ENCODE measurements around the gene NEU4.
"Not testable (repeated sequence)": the region's sequence is repeated elsewhere in the genome, so short reads cannot be mapped to it uniquely, and the experiment has no call there.

Gene NEU4, protein sequence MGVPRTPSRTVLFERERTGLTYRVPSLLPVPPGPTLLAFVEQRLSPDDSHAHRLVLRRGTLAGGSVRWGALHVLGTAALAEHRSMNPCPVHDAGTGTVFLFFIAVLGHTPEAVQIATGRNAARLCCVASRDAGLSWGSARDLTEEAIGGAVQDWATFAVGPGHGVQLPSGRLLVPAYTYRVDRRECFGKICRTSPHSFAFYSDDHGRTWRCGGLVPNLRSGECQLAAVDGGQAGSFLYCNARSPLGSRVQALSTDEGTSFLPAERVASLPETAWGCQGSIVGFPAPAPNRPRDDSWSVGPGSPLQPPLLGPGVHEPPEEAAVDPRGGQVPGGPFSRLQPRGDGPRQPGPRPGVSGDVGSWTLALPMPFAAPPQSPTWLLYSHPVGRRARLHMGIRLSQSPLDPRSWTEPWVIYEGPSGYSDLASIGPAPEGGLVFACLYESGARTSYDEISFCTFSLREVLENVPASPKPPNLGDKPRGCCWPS

GRCh38 chr2:241808721-241809382, at the start of gene NEU4:
TSS of gene NEU4 (plus strand) at chr2:241809193. CDS start at chr2:241814485, 5,292 bp downstream.
- no peak for DNase-seq (ENCODE audit: extremely low read depth in 1 of 2, low read depth in 1 of 2)

- DNase-seq (ENCODE audit: extremely low read depth in 1 of 2, low read depth in 1 of 2) = not testable (repeated sequence)
These were observed 49.1 kb upstream of the NEU4 start for GRCh38 chr2:241759893-241760292.

DNA sequence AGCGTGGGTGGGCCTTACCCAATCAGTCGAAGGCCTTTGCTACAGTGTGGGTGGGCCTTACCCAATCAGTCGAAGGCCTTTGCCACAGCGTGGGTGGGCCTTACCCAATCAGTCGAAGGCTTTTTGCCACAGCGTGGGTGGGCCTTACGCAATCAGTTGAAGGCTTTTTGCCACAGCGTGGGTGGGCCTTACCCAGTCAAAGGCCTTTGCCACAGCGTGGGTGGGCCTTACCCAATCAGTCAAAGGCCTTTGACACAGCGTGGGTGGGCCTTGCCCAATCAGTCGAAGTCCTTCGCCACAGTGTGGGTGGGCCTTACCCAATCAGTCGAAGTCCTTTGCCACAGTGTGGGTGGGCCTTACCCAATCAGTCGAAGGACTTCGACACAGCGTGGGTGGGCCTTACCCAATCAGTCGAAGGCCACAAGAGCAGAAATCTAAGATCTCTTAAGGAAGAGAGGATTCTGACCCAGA, 48.7 kb upstream of the NEU4 start:
- DNase-seq (ENCODE audit: extremely low read depth in 1 of 2, low read depth in 1 of 2) = no peak

DNA sequence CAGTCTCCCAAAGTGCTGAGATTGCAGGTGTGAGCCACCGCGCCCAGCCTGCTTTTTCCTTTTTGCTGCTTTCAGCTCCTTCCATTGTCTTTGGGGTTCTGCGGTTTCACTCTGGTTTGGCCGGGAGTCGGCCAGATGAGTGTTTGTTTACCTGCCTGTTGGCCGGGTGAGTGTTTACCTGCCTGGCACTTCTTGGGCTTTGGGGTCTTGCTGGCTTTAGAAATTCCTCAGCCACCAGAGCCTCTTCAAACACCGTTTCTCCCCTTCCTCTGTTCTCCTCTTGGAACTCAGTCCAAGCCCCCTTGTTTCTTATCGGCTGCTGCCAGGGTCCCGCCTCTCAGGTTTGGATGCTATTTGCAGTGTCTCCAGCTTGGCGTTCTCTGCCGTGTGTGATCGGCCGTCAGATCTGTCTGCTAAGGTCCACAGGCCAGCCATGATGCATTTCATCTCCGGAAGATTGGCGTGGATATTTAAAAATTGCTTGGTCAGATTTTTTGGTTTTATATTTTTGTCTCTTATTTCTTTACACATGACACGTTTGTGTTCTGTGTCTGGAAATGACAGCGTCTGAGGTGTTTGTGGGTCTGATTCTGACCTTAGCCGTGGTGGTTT, 46.6 kb upstream of the NEU4 start:
- DNase-seq (ENCODE audit: extremely low read depth in 1 of 2, low read depth in 1 of 2) = peak in 1 of 2 donors; percentile 47

DNA sequence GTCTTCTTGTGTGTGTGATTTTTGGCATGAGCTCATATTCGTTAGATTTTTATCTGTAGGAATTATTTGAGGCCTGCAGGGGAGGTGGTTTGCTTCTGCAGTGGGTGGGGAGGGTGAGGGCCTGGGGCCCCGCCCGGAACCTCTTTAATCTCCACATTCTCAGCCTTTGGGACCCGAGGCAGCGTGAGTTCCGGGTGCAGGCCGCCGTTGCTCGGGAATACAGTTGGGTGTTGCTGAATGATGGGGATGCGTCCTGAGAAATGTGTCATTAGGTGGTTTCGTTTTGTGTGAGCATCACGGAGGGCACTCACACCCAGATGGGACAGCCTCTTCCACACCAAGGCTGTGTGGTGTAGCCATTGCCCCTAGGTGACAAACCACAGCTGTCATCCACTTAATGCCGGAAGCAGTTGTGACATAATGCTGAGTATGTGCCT, 46.0 kb upstream of the NEU4 start:
- DNase-seq (ENCODE audit: extremely low read depth in 1 of 2, low read depth in 1 of 2) = peak; percentile 57 to 70

- no peak for DNase-seq (ENCODE audit: extremely low read depth in 1 of 2, low read depth in 1 of 2)
These were observed 45.3 kb upstream of the NEU4 start for GRCh38 chr2:241763551-241764274.

DNA sequence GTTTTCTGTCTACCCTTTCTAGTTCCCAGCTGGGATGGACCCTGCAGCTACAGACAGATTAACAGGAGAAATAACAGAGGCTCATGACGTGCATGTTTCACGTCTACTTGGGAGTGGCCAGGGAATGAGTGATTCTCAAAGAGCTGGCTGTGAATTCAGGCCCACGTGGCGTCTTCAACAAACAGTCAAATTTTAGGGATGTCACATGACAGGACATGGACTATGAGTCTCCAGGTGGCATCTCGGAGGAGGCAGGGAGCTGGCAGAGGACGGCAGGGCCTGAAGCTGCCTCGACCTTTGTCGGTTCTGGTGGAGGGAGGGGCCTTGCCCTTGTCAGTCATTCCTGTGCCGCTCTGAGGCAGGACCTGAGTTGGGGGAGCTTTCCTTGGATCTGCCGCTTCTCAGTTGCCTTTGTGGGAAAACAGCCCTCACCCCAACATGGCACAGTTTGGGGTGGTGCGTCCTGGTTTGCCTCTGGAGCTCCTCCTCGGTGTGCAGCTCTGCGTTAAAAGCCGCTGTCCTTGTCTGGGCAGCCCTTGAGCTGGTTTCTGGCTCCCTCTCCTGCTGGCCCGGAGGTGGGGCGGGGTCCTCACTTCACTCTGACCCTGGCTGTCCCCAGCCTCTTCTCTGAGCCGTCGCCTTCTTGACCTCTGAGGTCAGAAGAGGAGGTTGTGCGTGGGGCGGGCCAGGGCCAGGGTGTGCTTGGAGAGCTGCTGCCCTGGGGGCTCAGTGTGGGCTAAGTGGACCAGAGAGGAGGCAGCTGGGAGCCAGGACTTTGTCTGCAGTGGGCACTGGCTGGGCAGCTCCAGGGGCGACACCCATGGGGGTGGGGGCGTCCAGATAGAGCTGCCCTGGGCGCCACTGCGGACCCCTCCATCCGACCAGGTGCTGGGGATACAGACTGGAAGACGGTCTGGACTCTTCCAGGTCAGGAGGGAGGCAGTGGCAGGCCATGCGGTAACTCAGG, 44.4 kb upstream of the NEU4 start:
- DNase-seq (ENCODE audit: extremely low read depth in 1 of 2, low read depth in 1 of 2) = no peak

GRCh38 chr2:241767464-241768250, 41.3 kb upstream of the NEU4 start:
- DNase-seq (ENCODE audit: extremely low read depth in 1 of 2, low read depth in 1 of 2) = no peak

DNA sequence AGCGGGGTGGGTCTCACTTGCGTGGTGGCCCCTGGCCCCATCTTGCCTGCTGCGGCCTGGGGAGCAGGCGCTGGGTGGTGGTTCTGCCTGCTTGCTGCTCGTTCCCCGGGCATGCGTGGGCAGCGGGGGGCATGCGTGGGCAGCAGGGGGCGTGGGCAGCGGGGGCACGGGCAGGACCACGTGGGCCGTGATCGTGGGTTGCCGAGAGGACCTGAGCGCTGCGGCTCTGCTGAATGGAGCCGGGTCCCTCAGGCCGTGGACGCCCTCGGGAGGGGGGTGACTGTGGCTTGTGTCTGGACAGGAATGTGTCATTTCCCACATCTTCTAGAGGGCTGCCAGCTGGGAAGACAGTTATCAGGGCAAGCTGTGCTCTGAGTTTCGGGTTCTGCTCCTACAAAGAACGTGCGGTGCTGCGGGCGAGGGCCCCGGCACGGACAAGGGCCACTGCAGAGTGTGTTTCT, 40.7 kb upstream of the NEU4 start:
- DNase-seq (ENCODE audit: extremely low read depth in 1 of 2, low read depth in 1 of 2) = no peak

- DNase-seq (ENCODE audit: extremely low read depth in 1 of 2, low read depth in 1 of 2) = no peak
These were observed 40.1 kb upstream of the NEU4 start for GRCh38 chr2:241768850-241769249.

GRCh38 chr2:241769819-241770184, 39.2 kb upstream of the NEU4 start:
- DNase-seq (ENCODE audit: extremely low read depth in 1 of 2, low read depth in 1 of 2) = no peak

DNA sequence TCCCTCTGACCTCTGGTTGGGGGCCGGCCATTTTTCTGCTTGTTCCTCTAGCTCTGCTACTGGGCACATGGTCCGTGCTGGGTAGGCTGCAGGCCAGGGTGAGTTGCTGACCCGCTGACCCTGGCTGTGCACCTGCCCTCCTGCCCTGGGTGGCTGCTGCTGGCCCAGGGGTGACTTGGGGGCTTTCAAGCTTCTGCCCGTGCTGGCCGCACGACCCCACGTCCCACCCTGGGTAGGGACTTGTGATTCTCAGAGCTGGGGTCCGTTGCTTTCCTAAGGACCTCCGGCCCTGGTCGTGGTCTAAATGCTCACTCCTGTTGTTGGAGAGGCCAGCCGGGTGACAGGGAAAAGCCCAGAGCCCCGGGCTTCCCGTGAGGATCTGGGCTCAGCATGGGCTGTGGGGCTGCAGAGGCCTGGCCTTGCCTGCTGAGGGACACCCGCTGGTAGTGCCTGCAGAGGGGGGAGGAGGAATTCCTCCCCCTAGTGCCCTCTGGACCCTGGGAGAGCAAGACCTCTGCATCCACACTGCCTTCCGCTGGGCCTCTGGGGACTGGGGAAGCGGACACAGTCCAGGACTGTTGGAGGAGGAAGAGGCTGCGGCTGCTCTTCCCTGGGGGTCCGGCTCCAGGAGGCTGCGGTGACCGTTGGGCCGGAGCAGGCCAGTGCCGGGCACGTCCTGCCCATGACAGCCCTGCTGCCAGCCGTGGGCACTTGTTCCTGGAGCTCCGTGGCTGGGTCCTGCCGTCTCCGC, 38.6 kb upstream of the NEU4 start:
- DNase-seq (ENCODE audit: extremely low read depth in 1 of 2, low read depth in 1 of 2) = no peak

GRCh38 chr2:241770936-241771285, 38.1 kb upstream of the NEU4 start:
- no peak for DNase-seq (ENCODE audit: extremely low read depth in 1 of 2, low read depth in 1 of 2)

DNA sequence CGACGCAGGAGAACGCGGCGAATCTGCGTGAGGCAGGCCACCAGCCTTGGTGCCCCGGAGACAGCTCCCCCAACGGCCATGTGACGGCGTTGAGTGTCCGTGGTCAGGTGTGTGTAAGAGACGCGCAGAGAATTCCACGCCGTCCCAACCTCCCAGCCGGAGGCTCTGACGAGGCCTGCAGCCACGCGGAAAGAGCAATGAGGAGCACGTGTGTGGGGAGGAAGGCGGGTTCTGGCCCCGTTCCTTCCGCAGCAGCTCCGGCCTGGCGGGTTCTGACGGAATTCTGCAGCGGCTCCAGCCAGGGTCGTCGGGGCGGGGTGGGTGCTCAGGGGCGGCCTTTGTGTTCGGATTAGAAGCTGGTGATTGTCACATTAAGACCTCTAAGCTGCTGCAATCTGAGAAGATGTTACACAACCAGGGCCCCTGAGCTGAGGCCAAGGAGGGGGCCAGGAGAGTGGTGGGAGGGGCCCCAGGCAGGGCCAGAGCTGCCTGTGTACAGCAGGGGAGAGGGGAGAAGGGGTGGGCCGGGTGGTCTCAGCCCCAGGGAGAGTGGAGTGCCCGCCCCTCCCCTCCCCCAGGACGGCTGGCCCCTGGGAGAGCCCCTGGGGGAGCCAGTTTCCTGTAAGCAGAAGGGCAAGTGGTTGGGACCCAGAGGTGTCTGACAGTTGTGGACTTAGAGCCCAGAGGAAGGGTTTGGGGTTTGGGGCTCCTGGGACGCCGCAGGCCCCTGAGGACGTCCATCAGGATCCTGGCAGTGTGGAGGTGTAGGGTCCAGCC, 37.5 kb upstream of the NEU4 start:
- no peak for DNase-seq (ENCODE audit: extremely low read depth in 1 of 2, low read depth in 1 of 2)

GRCh38 chr2:241772063-241772499, 36.9 kb upstream of the NEU4 start:
- no peak for DNase-seq (ENCODE audit: extremely low read depth in 1 of 2, low read depth in 1 of 2)

DNA sequence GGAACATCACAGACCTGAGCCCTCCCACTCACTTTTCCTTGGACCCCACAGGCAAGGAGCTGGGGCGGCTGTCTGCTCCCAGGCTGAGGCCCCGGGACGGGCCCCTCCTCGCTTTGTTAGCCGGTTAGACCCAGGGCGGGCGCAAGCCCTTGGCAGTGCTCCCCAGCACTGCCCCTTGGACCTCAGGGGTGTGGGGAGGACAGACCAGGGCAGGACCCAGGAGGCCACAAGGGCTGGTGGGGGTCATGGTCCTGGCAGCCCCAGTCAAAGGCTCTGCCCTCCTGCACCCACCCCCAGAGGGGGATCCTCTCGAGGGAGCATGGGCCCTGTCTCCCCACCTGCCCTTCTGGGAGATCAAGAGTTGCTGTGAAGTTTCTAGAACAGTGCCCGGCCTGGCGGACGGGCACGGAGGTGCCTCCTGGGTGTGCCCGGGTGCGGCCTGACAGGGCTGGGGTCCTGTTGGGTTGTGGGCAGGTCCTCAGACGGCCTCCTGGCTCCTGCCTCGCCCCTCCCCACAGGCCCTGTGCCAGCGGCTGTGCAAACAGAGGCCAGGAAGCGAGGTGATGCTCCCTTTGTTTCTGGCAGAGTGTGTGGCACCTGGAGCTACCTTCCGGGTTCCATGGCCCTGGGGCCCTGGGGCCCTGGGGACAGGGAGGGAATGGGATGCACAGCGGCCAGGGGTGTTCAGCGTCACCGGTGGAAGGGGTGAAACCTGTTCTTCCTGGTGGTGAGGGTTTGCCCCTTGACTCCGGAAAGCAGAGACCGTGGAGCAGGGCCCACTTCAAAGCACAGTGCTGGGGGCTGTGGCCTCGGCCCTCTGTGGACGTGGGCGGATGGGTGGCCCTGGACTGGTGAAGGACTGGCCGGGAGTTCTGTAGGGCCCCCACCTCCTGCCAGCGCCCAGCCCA, 35.2 kb upstream of the NEU4 start:
- no peak for DNase-seq (ENCODE audit: extremely low read depth in 1 of 2, low read depth in 1 of 2)

Measured in stimulated activated CD8-positive, alpha-beta memory T cell treated with anti-CD3 and anti-CD28 coated beads, Interleukin-7, amount 100 ng/mL, for 48 hours (primary cell).